Liver (tissue), 9 donors: ENCODE results near the gene ACYP2. TPM values are rescaled to one million over a fixed set of nuclear protein-coding genes. Genes with fewer than 3 reads are reported as not detected.

Experiments
- DNase-seq: peaks from one replicate; pipeline ENCODE4 v3.0.0-alpha.2; 2017; ENCODE audit warnings: low spot score
- H3K27ac ChIP-seq, 2 donors: one replicate each; pipeline ENCODE4 v1.7.0; 2013; ENCODE audit warnings: inconsistent platforms in 2 of 2, low read length in 2 of 2, control low read depth in 1 of 2, low read depth in 1 of 2, mild to moderate bottlenecking in 1 of 2
- H3K27me3 ChIP-seq, 4 donors: one replicate each; pipeline versions ENCODE4 v1.6.1 to v1.7.0; 2013; ENCODE audit warnings: low read length in 3 of 4, inconsistent platforms in 1 of 4, mild to moderate bottlenecking in 1 of 4, moderate library complexity in 1 of 4; ENCODE audit not compliant: control insufficient read depth in 4 of 4, insufficient read depth in 4 of 4
- H3K36me3 ChIP-seq, 4 donors: one replicate each; pipeline versions ENCODE4 v1.6.1 to v1.7.0; 2013; ENCODE audit warnings: low read length in 3 of 4, mild to moderate bottlenecking in 3 of 4, low read depth in 1 of 4, moderate library complexity in 1 of 4; ENCODE audit not compliant: control insufficient read depth in 4 of 4, insufficient read depth in 3 of 4
- H3K4me1 ChIP-seq, 4 donors: one replicate each; pipeline versions ENCODE4 v1.6.1 to v1.7.0; 2013; ENCODE audit warnings: low read length in 3 of 4, mild to moderate bottlenecking in 3 of 4, moderate library complexity in 1 of 4; ENCODE audit not compliant: control insufficient read depth in 4 of 4, insufficient read depth in 4 of 4
- H3K4me3 ChIP-seq, 3 donors: one replicate each; pipeline versions ENCODE4 v1.6.1 to v1.7.0; 2013; ENCODE audit warnings: low read length in 3 of 3, control low read depth in 1 of 3, low read depth in 1 of 3, mild to moderate bottlenecking in 1 of 3
- H3K9ac ChIP-seq, 2 donors: one replicate each; pipeline ENCODE4 v1.7.0; 2013; ENCODE audit warnings: low read length in 2 of 2, mild to moderate bottlenecking in 2 of 2, moderate library complexity in 2 of 2, control low read depth in 1 of 2, low read depth in 1 of 2
- H3K9me3 ChIP-seq, 4 donors: one replicate each; pipeline versions ENCODE4 v1.6.1 to v1.7.0; 2013; ENCODE audit warnings: low read length in 3 of 4; ENCODE audit not compliant: control insufficient read depth in 4 of 4
- EGR1 ChIP-seq, 2 donors: IDR thresholded peaks; 2 replicates each; pipeline ENCODE4 v1.6.1; 2016 to 2018; ENCODE audit warnings: antibody characterized with exemption in 2 of 2, low read depth in 2 of 2
- FOXA1 ChIP-seq: IDR thresholded peaks from 2 replicates; pipeline ENCODE4 v1.6.1; 2016; ENCODE audit warnings: antibody characterized with exemption
- FOXA2 ChIP-seq: IDR thresholded peaks from 2 replicates; pipeline ENCODE4 v1.6.1; 2016; ENCODE audit warnings: antibody characterized with exemption
- GABPA ChIP-seq, 2 donors: IDR thresholded peaks in 1 of 2; conservative IDR thresholded peaks in 1 of 2; 2 replicates each; pipeline ENCODE4 v1.6.1; 2016; ENCODE audit warnings: antibody characterized with exemption in 2 of 2, mild to moderate bottlenecking in 1 of 2, moderate library complexity in 1 of 2
- HNF4A ChIP-seq, 2 donors: conservative IDR thresholded peaks; 2 replicates each; pipeline ENCODE4 v1.6.1; 2016; ENCODE audit warnings: antibody characterized with exemption in 2 of 2, mild to moderate bottlenecking in 2 of 2
- HNF4G ChIP-seq: IDR thresholded peaks from 2 replicates; pipeline ENCODE4 v1.6.1; 2016; ENCODE audit warnings: antibody characterized with exemption
- JUND ChIP-seq, 2 donors: IDR thresholded peaks; 2 replicates each; pipeline ENCODE4 v1.6.1; 2016; ENCODE audit warnings: antibody characterized with exemption in 2 of 2
- NR2F2 ChIP-seq: IDR thresholded peaks from 2 replicates; pipeline ENCODE4 v1.6.1; 2016; ENCODE audit warnings: antibody characterized with exemption
- RAD21 ChIP-seq, 2 donors: IDR thresholded peaks; 2 replicates each; pipeline ENCODE4 v1.6.1; 2016; ENCODE audit warnings: antibody characterized with exemption in 2 of 2, mild to moderate bottlenecking in 2 of 2
- RXRA ChIP-seq, 2 donors: IDR thresholded peaks; 2 replicates each; pipeline ENCODE4 v1.6.1; 2017 to 2018; ENCODE audit warnings: antibody characterized with exemption in 2 of 2, mild to moderate bottlenecking in 1 of 2
- SP1 ChIP-seq: IDR thresholded peaks from 2 replicates; pipeline ENCODE4 v1.6.1; 2018; ENCODE audit warnings: antibody characterized with exemption, mild to moderate bottlenecking
- TAF1 ChIP-seq: conservative IDR thresholded peaks from 2 replicates; pipeline ENCODE4 v1.6.1; 2016; ENCODE audit warnings: antibody characterized with exemption, mild to moderate bottlenecking
- YY1 ChIP-seq: IDR thresholded peaks from 2 replicates; pipeline ENCODE4 v1.6.1; 2016; ENCODE audit warnings: antibody characterized with exemption, mild to moderate bottlenecking
- WGBS: extraction: QIAGEN DNeasy Blood & Tissue Kit; methylation state at CpG from one replicate; pipeline ENCODE4 v1.1.7; 2013; 5-methylcytosine and 5-hydroxymethylcytosine counted together
- polyA plus RNA-seq, 2 donors: library from polyadenylated mRNA; stranded (reverse) in 1 of 2; unstranded in 1 of 2; fragments of 200-250 nt in 1 of 2; fragments of >200 nt in 1 of 2; fragmentation: Nextera tagmentation in 1 of 2; extraction: Ambion mirVana in 1 of 2; gene quantifications; one replicate each; pipeline versions ENCODE4 v1.2.1 to v1.2.3, GENCODE V29; 2013 to 2015
- total RNA-seq, 2 donors: library from RNA; depleted of rRNA; stranded (reverse); fragments of >200 nt; gene quantifications; one replicate each; pipeline ENCODE4 v1.2.3, GENCODE V29; 2014
- TF ChIP-seq, protein P1 (sequence below): fragments of 150-350 bp; IDR thresholded peaks from 2 replicates; pipeline ENCODE4 v1.5.1; 2017; ENCODE audit warnings: improper control_type of control experiment, low read depth, low read length; ENCODE audit not compliant: missing input control
- TF ChIP-seq, protein P2 (sequence below): IDR thresholded peaks from 2 replicates; pipeline ENCODE4 v1.6.1; 2016; ENCODE audit warnings: antibody characterized with exemption
- TF ChIP-seq, protein P3 (sequence below): IDR thresholded peaks from 2 replicates; pipeline ENCODE4 v1.6.1; 2016; ENCODE audit warnings: antibody characterized with exemption
- TF ChIP-seq, protein P4 (sequence below): IDR thresholded peaks from 2 replicates; pipeline ENCODE4 v1.6.1; 2016; ENCODE audit warnings: antibody characterized with exemption, mild to moderate bottlenecking
- TF ChIP-seq, protein P5 (sequence below): IDR thresholded peaks from 2 replicates; pipeline ENCODE4 v1.6.1; 2016; ENCODE audit warnings: antibody characterized with exemption
- donor health status: healthy.
- donor health status: healthy.
- donor health status: healthy.
- donor health status: healthy.
- donor health status: healthy.

Gene ACYP2
- total and polyA plus RNA-seq, 4 donors, result 13.1 to 44.3 (median 15.4) TPM

DNA sequence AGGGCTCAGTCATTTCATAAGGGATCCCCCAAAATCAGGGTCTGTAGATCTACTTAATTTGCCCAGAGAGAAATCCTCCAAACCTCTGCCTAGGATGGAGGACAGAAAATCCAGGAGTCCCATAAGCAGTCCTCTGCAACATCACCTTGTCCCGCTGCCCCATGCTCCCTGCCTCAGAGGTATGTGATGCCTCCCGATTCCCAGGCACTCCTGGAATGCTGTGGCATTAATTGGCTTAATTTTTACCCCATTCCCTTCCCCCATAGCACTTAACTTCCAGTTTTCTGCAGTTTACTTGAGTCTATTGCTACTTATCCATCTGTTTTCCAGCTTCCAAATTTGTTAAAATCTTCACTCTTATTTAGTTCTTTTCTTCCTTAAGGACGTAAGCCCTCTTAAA is 232.2 kb downstream of the ACYP2 start:
- no peaks in the 10 kb centered on the region for H3K9me3 ChIP-seq
- H3K27me3 ChIP-seq, result no peaks in the 10 kb centered on the region
- H3K4me3 ChIP-seq, result no peak overlapping the region
- H3K4me1 ChIP-seq, result no peaks in the 10 kb centered on the region
- 75% methylated on average over 3 of the region's 3 CpGs for WGBS
- no peak overlapping the region for H3K27ac ChIP-seq
- DNase-seq, result no peak
- H3K36me3 ChIP-seq, result no peaks in the 10 kb centered on the region
- TF ChIP-seq RAD21 (IDR thresholded peaks at IDR 0.05), result no peak
- no peak for TF ChIP-seq YY1
- TF ChIP-seq, protein P1, sequence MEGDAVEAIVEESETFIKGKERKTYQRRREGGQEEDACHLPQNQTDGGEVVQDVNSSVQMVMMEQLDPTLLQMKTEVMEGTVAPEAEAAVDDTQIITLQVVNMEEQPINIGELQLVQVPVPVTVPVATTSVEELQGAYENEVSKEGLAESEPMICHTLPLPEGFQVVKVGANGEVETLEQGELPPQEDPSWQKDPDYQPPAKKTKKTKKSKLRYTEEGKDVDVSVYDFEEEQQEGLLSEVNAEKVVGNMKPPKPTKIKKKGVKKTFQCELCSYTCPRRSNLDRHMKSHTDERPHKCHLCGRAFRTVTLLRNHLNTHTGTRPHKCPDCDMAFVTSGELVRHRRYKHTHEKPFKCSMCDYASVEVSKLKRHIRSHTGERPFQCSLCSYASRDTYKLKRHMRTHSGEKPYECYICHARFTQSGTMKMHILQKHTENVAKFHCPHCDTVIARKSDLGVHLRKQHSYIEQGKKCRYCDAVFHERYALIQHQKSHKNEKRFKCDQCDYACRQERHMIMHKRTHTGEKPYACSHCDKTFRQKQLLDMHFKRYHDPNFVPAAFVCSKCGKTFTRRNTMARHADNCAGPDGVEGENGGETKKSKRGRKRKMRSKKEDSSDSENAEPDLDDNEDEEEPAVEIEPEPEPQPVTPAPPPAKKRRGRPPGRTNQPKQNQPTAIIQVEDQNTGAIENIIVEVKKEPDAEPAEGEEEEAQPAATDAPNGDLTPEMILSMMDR, result no peak
- no peak for TF ChIP-seq TAF1
- TF ChIP-seq RXRA (IDR thresholded peaks at IDR 0.05), result no peak
- no peak for TF ChIP-seq GABPA (IDR thresholded peaks at IDR 0.05 in 1 of 2, conservative IDR thresholded peaks at IDR 0.05 in 1 of 2)
- TF ChIP-seq, protein P2, sequence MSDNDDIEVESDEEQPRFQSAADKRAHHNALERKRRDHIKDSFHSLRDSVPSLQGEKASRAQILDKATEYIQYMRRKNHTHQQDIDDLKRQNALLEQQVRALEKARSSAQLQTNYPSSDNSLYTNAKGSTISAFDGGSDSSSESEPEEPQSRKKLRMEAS, result no peak
- TF ChIP-seq, protein P3, sequence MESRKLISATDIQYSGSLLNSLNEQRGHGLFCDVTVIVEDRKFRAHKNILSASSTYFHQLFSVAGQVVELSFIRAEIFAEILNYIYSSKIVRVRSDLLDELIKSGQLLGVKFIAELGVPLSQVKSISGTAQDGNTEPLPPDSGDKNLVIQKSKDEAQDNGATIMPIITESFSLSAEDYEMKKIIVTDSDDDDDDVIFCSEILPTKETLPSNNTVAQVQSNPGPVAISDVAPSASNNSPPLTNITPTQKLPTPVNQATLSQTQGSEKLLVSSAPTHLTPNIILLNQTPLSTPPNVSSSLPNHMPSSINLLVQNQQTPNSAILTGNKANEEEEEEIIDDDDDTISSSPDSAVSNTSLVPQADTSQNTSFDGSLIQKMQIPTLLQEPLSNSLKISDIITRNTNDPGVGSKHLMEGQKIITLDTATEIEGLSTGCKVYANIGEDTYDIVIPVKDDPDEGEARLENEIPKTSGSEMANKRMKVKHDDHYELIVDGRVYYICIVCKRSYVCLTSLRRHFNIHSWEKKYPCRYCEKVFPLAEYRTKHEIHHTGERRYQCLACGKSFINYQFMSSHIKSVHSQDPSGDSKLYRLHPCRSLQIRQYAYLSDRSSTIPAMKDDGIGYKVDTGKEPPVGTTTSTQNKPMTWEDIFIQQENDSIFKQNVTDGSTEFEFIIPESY, result no peak
- no peak for TF ChIP-seq FOXA1
- TF ChIP-seq, protein P4, sequence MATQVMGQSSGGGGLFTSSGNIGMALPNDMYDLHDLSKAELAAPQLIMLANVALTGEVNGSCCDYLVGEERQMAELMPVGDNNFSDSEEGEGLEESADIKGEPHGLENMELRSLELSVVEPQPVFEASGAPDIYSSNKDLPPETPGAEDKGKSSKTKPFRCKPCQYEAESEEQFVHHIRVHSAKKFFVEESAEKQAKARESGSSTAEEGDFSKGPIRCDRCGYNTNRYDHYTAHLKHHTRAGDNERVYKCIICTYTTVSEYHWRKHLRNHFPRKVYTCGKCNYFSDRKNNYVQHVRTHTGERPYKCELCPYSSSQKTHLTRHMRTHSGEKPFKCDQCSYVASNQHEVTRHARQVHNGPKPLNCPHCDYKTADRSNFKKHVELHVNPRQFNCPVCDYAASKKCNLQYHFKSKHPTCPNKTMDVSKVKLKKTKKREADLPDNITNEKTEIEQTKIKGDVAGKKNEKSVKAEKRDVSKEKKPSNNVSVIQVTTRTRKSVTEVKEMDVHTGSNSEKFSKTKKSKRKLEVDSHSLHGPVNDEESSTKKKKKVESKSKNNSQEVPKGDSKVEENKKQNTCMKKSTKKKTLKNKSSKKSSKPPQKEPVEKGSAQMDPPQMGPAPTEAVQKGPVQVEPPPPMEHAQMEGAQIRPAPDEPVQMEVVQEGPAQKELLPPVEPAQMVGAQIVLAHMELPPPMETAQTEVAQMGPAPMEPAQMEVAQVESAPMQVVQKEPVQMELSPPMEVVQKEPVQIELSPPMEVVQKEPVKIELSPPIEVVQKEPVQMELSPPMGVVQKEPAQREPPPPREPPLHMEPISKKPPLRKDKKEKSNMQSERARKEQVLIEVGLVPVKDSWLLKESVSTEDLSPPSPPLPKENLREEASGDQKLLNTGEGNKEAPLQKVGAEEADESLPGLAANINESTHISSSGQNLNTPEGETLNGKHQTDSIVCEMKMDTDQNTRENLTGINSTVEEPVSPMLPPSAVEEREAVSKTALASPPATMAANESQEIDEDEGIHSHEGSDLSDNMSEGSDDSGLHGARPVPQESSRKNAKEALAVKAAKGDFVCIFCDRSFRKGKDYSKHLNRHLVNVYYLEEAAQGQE, result no peak
- TF ChIP-seq FOXA2, result no peak
- TF ChIP-seq HNF4G, result no peak
- TF ChIP-seq NR2F2, result no peak
- TF ChIP-seq, protein P5, sequence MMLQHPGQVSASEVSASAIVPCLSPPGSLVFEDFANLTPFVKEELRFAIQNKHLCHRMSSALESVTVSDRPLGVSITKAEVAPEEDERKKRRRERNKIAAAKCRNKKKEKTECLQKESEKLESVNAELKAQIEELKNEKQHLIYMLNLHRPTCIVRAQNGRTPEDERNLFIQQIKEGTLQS, result no peak
- TF ChIP-seq SP1, result no peak
- H3K9ac ChIP-seq, result no peak overlapping the region

DNA sequence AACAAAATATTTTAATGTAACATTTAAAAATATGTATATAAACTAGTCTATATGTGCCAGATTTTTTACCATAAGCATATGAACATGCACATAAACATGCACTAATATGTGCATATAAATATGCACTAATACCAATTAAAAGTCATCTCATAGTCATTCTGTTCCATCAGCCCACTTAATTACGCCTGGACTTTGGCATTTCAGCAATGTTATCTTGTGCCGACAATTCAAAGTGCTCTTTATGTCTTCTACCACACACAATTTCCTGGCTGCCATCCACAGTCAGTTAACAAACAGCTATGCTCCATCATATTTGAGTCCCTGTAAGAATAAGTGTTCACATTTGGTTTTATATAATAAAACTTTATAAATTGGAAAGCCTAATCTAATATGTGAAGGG is 233.2 kb downstream of the ACYP2 start:
- Histone ChIP-seq H3K27ac (no peak overlapping the region), H3K27me3 (no peaks in the 10 kb centered on the region), H3K9ac (no peak overlapping the region), H3K4me3 (no peak overlapping the region), H3K9me3 (no peaks in the 10 kb centered on the region), H3K4me1 (no peaks in the 10 kb centered on the region), H3K36me3 (no peaks in the 10 kb centered on the region)
- DNase-seq, result no peak
- WGBS, result 51% methylated on average over 2 of the region's 2 CpGs
- TF ChIP-seq, protein P3, result no peak
- TF ChIP-seq GABPA (IDR thresholded peaks at IDR 0.05 in 1 of 2, conservative IDR thresholded peaks at IDR 0.05 in 1 of 2), result no peak
- TF ChIP-seq HNF4A (conservative IDR thresholded peaks at IDR 0.05), result no peak
- TF ChIP-seq TAF1, result no peak
- TF ChIP-seq RAD21 (IDR thresholded peaks at IDR 0.05), result no peak
- TF ChIP-seq, protein P4, result no peak
- TF ChIP-seq EGR1 (IDR thresholded peaks at IDR 0.05; ENCODE audit: low read depth in 2 of 2), result no peak
- no peak for TF ChIP-seq RXRA (IDR thresholded peaks at IDR 0.05)
- TF ChIP-seq, protein P5, result no peak
- no peak for TF ChIP-seq FOXA2
- no peak for TF ChIP-seq JUND (IDR thresholded peaks at IDR 0.05)
- no peak for TF ChIP-seq HNF4G
- no peak for TF ChIP-seq SP1
- no peak for TF ChIP-seq FOXA1
